Activated CD4-positive, alpha-beta memory T cell treated with anti-CD3 and anti-CD28 coated beads, Interleukin-2, amount 10 ng/mL, durations not matched to agents 7 days and 5 days (primary cell): ENCODE measurements around the gene ATP6V0A1. TPM values are rescaled to one million over a fixed set of nuclear protein-coding genes. Genes with fewer than 3 reads are reported as not detected.
"Not testable (repeated sequence)": the region's sequence is repeated elsewhere in the genome, so short reads cannot be mapped to it uniquely, and the experiment has no call there.

Experiments used
- CTCF ChIA-PET: fragments of 350-600 bp; sonication (Branson Sonifier 250); formaldehyde crosslinking; loops from one replicate; lab custom pipeline; 2021; ENCODE audit warnings: antibody characterized with exemption, inconsistent platforms; lab: Charles Lee
- POLR2A ChIA-PET: fragments of 350-600 bp; sonication (Branson Sonifier 250); formaldehyde crosslinking; loops from one replicate; lab custom pipeline; 2021; ENCODE audit warnings: antibody characterized with exemption; lab: Charles Lee
- DNase-seq: peaks from one replicate; pipeline ENCODE4 v3.0.0-alpha.2; 2020
- H3K27ac Mint-ChIP-seq: one replicate; pipeline ENCODE4 v1.8.0; 2021; ENCODE audit warnings: mild to moderate bottlenecking, mixed read lengths
- H3K27me3 Mint-ChIP-seq: one replicate; pipeline ENCODE4 v1.8.0; 2021; ENCODE audit warnings: mixed read lengths
- H3K36me3 Mint-ChIP-seq: one replicate; pipeline ENCODE4 v1.8.0; 2021; ENCODE audit warnings: low read depth, mixed read lengths
- H3K4me1 Mint-ChIP-seq: one replicate; pipeline ENCODE4 v1.8.0; 2021; ENCODE audit warnings: mixed read lengths
- H3K4me3 Mint-ChIP-seq: one replicate; pipeline ENCODE4 v1.8.0; 2021; ENCODE audit warnings: mild to moderate bottlenecking, mixed read lengths
- H3K9me3 Mint-ChIP-seq: one replicate; pipeline ENCODE4 v1.8.0; 2021; ENCODE audit warnings: mixed read lengths
- total RNA-seq, 2 experiments: library from RNA; stranded (reverse); gene quantifications; one replicate each; pipeline ENCODE4 v1.2.3, GENCODE V29; 2021

Gene ATP6V0A1
- total RNA-seq, 2 experiments from 2014 or later: 5.8 to 8.6 TPM

DNA sequence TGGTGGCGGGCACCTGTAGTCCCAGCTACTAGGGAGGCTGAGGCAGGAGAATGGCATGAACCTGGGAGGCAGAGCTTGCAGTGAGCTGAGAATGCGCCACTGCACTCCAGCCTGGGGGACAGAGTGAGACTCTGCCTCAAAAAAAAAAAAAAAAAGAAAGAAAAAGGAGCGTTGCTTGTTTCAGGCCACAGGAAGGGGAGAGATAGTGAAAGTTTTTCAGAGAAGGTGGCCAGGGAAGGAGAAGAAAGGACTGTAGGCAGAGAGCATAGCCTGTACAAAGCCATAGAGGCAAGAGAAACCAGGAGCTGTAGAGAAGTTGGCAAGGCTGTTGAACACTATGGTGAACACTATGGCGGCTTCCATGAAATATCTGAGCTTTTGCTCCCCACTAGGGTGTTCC lies 81.9 kb downstream of the ATP6V0A1 start:
- POLR2A ChIA-PET: interaction anchor here (0.6 to 2.2 kb wide), 5 partner anchors 9 to 295 kb away, joined by 3 to 10 read pairs (median 3); partner anchors contain the start of gene PSMC3IP
- CTCF ChIA-PET: interaction anchor here (0.7 to 1.2 kb wide), 5 partner anchors 8 to 37 kb away, joined by 3 to 6 read pairs (median 3); partner anchors contain the start of gene PSMC3IP
- H3K4me3 Mint-ChIP-seq, H3K9me3 Mint-ChIP-seq, DNase-seq, H3K36me3 Mint-ChIP-seq, H3K27me3 Mint-ChIP-seq: not testable (repeated sequence)
- peak overlapping the region; percentile 10 for H3K27ac Mint-ChIP-seq
- H3K4me1 Mint-ChIP-seq: peaks cover 35% of the 10 kb centered on the region

DNA sequence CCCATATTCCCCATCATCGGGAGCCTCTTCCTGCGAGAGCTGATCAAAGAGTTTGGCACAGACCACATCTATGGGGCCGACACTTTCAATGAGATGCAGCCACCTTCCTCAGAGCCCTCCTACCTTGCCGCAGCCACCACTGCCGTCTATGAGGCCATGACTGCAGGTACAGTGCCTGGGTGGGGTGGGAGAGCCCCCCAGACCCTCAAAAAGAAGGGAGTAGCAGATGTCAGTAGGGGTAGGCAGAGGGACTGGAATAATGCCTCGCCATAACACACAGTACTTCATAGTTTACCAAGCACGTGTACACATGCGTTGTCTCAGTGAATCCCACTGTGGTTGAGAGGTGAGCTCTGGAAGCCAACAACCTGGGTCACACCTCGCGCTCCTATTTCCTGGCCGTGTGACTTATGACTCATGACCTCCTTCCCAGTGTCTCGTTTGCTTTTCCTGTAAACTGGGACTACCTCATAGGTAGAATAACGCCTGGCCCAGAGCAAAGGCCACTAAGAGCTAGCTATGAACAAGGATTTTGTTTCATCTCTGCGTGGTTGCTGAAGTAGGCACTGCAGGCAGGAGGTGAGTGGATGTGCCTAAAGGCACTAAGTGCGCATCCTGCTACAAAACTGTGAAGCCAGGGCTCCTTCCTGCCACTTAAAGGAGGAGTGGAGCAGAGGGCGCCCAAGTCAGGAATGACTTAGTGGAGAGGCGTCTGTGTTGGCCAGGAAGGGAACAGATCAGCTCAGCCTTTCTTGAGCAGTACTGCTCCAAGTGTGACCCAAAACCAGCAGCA lies 82.6 kb downstream of the ATP6V0A1 start:
- Mint-ChIP-seq H3K36me3 (peaks cover 9% of the 10 kb centered on the region), H3K9me3 (no peaks in the 10 kb centered on the region), H3K4me3 (no peak overlapping the region), H3K27me3 (no peaks in the 10 kb centered on the region), H3K27ac (peak overlapping the region; percentile 15), H3K4me1 (peaks cover 32% of the 10 kb centered on the region)
- no peak for DNase-seq
- CTCF ChIA-PET: interaction anchor here (0.6 to 1.2 kb wide), 8 partner anchors 9 to 407 kb away, joined by 3 to 6 read pairs (median 3); partner anchors contain the start of gene PSMC3IP
- POLR2A ChIA-PET: interaction anchor here (0.6 to 2.2 kb wide), 8 partner anchors 9 to 765 kb away, joined by 3 to 10 read pairs (median 3); partner anchors contain the start of genes MLX and PSMC3IP

DNA sequence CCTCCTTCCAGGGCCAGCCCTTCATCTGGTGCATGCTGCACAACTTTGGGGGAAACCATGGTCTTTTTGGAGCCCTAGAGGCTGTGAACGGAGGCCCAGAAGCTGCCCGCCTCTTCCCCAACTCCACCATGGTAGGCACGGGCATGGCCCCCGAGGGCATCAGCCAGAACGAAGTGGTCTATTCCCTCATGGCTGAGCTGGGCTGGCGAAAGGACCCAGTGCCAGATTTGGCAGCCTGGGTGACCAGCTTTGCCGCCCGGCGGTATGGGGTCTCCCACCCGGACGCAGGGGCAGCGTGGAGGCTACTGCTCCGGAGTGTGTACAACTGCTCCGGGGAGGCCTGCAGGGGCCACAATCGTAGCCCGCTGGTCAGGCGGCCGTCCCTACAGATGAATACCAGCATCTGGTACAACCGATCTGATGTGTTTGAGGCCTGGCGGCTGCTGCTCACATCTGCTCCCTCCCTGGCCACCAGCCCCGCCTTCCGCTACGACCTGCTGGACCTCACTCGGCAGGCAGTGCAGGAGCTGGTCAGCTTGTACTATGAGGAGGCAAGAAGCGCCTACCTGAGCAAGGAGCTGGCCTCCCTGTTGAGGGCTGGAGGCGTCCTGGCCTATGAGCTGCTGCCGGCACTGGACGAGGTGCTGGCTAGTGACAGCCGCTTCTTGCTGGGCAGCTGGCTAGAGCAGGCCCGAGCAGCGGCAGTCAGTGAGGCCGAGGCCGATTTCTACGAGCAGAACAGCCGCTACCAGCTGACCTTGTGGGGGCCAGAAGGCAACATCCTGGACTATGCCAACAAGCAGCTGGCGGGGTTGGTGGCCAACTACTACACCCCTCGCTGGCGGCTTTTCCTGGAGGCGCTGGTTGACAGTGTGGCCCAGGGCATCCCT lies 84.8 kb downstream of the ATP6V0A1 start:
- Mint-ChIP-seq H3K36me3 (peaks cover 6% of the 10 kb centered on the region), H3K4me3 (no peak overlapping the region), H3K9me3 (no peaks in the 10 kb centered on the region), H3K27me3 (no peaks in the 10 kb centered on the region), H3K4me1 (peaks cover 19% of the 10 kb centered on the region), H3K27ac (no peak overlapping the region)
- CTCF ChIA-PET: interaction anchor here (1.3 kb wide), 1 partner anchor 16 kb away, joined by 3 read pairs; no protein-coding TSS in a partner anchor
- POLR2A ChIA-PET: no interaction called here
- no peak for DNase-seq

DNA sequence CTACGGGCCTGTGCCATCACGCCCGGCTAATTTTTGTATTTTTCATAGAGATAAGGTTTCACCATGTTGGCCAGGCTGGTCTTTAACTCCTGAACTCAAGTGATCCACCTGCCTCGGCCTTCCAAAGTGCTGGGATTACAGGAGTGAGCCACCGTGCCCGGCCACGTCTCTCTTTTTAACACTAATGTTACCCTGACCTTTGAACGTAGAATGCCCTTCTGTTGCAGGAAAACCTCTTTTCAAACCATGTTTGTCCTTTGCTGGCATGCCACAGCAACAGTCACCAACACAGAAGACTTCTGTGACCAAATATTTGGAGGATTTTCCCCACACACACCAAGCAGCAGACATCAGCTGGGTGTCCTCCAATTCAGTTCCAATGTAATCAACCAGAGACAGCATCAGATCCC lies 86.2 kb downstream of the ATP6V0A1 start:
- ChIA-PET CTCF (no interaction called here), POLR2A (interaction anchor here (1.3 kb wide), 1 partner anchor 10 kb away, joined by 4 read pairs; no protein-coding TSS in a partner anchor)

DNA sequence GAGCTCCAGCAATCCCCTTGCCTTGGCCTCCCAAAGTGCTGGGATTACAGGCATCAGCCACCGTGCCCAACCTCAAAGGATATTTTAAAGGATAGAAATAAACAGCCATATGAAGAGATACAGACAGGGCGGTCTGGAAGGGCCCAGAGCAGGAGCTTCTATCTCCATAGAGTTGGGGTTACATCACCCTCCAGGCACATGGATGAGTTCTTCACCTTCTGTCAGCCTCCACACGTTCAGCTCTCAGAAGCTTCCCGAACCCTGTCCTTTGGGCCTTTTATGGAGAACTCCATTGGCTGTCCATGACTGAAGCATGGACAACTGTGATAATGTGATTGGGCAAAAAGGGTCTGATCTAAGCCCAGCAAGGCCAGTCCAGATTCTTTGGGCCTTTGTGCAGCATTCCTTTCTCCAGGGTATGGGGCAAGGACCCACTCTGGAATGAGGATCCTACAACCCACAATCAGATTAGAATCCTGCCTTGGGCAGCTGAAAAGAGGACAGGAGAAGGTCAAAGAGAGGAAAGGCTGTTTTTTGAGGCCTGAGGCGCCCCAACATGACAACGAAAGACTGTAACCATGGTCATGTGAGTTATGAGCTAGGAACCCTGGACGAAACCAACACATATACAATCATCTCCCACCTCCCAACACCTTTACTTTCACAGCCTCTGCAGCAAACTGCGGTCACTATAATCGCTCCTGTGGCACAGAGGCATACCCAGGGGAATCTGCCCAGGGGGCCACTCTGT lies 87.3 kb downstream of the ATP6V0A1 start:
- H3K4me3 Mint-ChIP-seq, DNase-seq, H3K27ac Mint-ChIP-seq, H3K9me3 Mint-ChIP-seq, H3K36me3 Mint-ChIP-seq, H3K27me3 Mint-ChIP-seq: not testable (repeated sequence)
- CTCF ChIA-PET: interaction anchor here (1.0 kb wide), 1 partner anchor 19 kb away, joined by 4 read pairs; no protein-coding TSS in a partner anchor
- POLR2A ChIA-PET: interaction anchor here (1.3 to 3.3 kb wide), 2 partner anchors 9 to 10 kb away, joined by 4 to 17 read pairs; partner anchors contain the start of gene NAGLU
- peaks cover 17% of the 10 kb centered on the region for H3K4me1 Mint-ChIP-seq

More for the DNA sequence above, 86.2 kb downstream of the ATP6V0A1 start:
- Mint-ChIP-seq H3K27me3 (no peaks in the 10 kb centered on the region), H3K9me3 (no peaks in the 10 kb centered on the region), H3K4me3 (no peak overlapping the region), H3K4me1 (peaks cover 25% of the 10 kb centered on the region), H3K27ac (no peak overlapping the region), H3K36me3 (no peaks in the 10 kb centered on the region)
- DNase-seq: no peak

DNA sequence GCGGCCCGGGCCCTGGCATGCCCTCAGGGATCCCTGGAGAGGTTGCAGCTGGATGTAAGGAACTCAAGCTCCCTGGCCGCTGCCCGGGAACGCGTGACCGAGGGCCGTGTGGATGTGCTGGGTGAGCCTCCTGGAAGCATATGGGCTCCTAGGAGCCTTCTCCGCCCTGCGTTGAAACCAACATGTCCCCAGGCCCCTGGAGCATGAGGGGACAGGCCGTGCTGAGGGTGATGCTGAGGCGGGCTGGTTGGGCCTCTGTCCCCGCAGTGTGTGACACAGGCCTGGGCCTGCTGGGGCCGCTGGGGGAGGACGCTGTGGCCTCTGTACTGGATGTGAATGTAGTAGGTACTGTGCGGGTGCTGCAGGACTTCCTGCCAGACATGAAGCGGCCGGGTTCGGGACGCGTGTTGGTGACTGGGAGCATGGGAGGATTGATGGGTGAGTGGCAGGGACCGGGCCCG lies 88.4 kb downstream of the ATP6V0A1 start:
- Mint-ChIP-seq H3K9me3 (no peaks in the 10 kb centered on the region), H3K36me3 (no peaks in the 10 kb centered on the region), H3K27ac (no peak overlapping the region), H3K4me3 (no peak overlapping the region), H3K27me3 (no peaks in the 10 kb centered on the region), H3K4me1 (peaks cover 9% of the 10 kb centered on the region)
- CTCF ChIA-PET: interaction anchor here (1.7 to 2.6 kb wide), 2 partner anchors 10 to 12 kb away, joined by 6 to 19 read pairs; partner anchors contain the start of gene NAGLU
- DNase-seq: no peak
- POLR2A ChIA-PET: interaction anchor here (1.1 to 3.3 kb wide), 3 partner anchors 11 to 131 kb away, joined by 4 to 17 read pairs (median 4); partner anchors contain the start of gene NAGLU

DNA sequence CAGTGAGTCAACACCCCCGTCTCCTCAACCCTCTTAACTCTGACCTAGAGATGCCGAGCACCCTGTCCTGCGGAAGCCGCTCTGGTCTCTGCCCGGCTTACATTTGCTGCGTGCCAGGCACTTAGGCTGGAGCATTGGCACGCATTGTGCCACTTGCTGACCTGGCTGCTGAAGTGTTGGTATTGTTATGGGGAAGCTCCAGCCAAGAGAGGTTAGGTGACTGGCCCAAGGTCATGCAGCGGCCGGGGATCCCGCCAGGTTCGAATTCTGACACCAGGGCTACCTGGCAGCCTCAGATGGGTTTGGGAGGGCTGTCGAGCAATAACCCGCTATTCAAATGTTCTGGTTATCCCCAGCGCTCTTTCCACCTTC lies 89.0 kb downstream of the ATP6V0A1 start:
- Mint-ChIP-seq H3K27me3 (no peaks in the 10 kb centered on the region), H3K4me3 (no peak overlapping the region), H3K9me3 (no peaks in the 10 kb centered on the region), H3K36me3 (no peaks in the 10 kb centered on the region), H3K27ac (no peak overlapping the region), H3K4me1 (peaks cover 9% of the 10 kb centered on the region)
- ChIA-PET CTCF (interaction anchor here (0.9 to 2.6 kb wide), 5 partner anchors 10 to 216 kb away, joined by 3 to 19 read pairs (median 6); partner anchors contain the start of gene NAGLU), POLR2A (interaction anchor here (1.0 to 3.3 kb wide), 5 partner anchors 10 to 130 kb away, joined by 3 to 17 read pairs (median 4); partner anchors contain the start of gene NAGLU)
- DNase-seq: no peak

DNA sequence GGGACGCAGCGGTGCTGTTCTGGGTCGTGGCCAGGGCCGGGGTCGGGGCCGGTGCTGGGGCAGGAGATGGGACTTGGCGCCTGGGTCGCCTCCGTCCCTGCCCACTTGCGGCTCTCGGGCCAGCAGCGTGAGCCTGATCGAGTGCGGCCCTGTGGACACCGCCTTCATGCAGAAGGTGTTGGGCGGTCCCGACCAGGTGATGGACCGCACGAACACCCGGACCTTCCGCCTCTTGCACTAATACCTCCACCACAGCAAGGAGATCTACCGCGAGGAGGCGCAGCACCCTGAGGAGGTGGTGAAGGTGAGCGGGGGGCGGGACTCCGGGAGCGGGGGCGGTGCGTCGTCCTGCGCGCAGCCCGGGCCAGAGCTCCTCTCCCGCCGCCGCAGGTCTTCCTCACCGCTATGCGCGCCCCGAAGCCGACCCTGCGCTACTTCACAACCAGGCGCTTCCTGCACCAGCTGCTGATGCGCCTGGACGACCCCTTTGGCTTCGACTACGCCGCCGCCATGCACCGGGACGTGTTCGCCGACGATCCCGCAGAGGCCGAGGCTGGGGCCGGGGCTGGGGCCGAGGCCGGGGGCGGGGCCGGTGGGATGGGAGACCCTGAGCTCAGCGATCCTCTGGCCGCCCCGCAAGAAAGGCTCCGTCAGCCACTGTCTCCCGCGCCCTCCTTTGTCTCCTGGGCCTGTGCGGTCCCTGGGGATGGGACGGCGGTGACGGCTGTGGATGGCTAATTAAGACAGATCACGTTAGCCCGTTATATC lies 89.6 kb downstream of the ATP6V0A1 start:
- peak; percentile 80 for DNase-seq
- H3K36me3 Mint-ChIP-seq: no peaks in the 10 kb centered on the region
- POLR2A ChIA-PET: interaction anchor here (0.6 to 3.3 kb wide), 7 partner anchors 10 to 245 kb away, joined by 3 to 17 read pairs (median 4); partner anchors contain the start of genes MLX and NAGLU
- no peak overlapping the region for H3K4me3 Mint-ChIP-seq
- no peaks in the 10 kb centered on the region for H3K9me3 Mint-ChIP-seq
- CTCF ChIA-PET: interaction anchor here (0.9 to 2.6 kb wide), 7 partner anchors 10 to 215 kb away, joined by 3 to 19 read pairs (median 5); partner anchors contain the start of gene NAGLU
- no peaks in the 10 kb centered on the region for H3K27me3 Mint-ChIP-seq
- H3K4me1 Mint-ChIP-seq: peaks cover 10% of the 10 kb centered on the region
- H3K27ac Mint-ChIP-seq: no peak overlapping the region

DNA sequence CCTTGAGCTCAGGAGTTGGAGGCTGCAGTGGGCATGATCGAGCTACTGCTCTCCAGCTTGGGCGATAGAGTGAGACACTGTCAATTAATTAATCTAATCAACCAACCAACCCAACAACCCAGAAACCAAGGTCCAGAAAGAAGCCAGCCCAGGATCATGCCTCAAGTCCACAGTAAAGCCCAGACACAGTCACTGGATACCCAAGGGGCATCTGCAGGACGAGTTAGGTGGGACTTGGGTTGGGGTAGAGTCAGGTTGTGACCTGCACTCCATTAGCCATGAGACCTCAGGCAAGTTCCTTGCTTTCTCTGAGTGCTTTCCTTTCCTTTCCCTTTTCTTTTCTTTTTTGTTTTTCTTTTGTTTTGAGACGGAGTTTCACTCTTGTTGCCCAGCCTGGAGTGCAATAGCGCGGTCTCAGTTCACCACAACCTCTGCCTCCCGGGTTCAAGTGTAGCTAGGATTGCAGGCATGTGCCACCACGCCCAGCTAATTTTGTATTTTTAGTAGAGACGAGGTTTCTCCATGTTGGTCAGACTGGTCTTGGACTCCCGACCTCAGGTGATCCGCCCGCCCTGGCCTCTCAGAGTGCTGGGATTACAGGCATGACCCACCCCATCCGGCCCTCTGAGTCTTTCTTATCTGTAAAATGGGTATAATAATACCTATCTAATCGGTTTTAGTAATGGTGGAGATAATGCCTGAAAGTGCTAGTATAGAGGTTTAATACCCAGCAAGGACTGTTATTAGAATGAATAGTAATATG lies 90.5 kb downstream of the ATP6V0A1 start:
- no peaks in the 10 kb centered on the region for H3K9me3 Mint-ChIP-seq
- H3K4me3 Mint-ChIP-seq: peak overlapping the region; percentile 16
- H3K27me3 Mint-ChIP-seq: no peaks in the 10 kb centered on the region
- ChIA-PET POLR2A (interaction anchor here (1.0 to 3.3 kb wide), 4 partner anchors 11 to 129 kb away, joined by 4 to 17 read pairs (median 5); partner anchors contain the start of genes MLX and NAGLU), CTCF (interaction anchor here (1.1 to 2.6 kb wide), 6 partner anchors 9 to 214 kb away, joined by 3 to 19 read pairs (median 6); partner anchors contain the start of gene NAGLU)
- H3K4me1 Mint-ChIP-seq: peaks cover 16% of the 10 kb centered on the region
- no peak for DNase-seq
- H3K27ac Mint-ChIP-seq: no peak overlapping the region
- H3K36me3 Mint-ChIP-seq: no peaks in the 10 kb centered on the region

DNA sequence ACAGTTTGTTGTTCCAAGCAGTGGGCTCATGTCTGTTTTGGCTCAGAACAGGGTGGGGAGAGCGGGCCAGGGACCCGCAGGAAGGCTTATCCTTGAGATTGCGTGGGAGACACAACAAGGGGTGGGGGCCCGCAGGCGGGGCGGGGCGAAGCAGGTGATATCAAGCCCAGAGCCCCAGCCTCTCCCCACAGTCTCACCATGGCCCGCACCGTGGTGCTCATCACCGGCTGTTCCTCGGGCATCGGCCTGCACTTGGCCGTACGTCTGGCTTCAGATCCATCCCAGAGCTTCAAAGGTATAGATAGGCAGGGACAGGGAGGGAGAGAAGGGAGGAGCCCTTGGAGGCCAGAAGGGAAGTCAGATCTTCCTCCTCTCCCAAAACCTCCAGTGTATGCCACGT lies 94.1 kb downstream of the ATP6V0A1 start, which contains the start of gene HSD17B1:
HSD17B1 (plus strand) TSS at position 188 of the 400 bp plus-strand sequence; CDS start at position 199, 11 bp downstream.
- peak within 1 kb of the TSS; percentile 91 for H3K4me3 Mint-ChIP-seq
- H3K9me3 Mint-ChIP-seq, POLR2A ChIA-PET, DNase-seq, H3K36me3 Mint-ChIP-seq, H3K27me3 Mint-ChIP-seq: not testable (repeated sequence)
- peak within 1 kb of the TSS; percentile 87 for H3K27ac Mint-ChIP-seq
- CTCF ChIA-PET: interaction anchor here (1.2 kb wide), 1 partner anchor 149 kb away, joined by 3 read pairs; no protein-coding TSS in a partner anchor
- peaks cover 30% of the 10 kb centered on the region for H3K4me1 Mint-ChIP-seq
